SK-N-SH treated with all-trans-retinoic acid at 6 μM for 48 hours (cell line): ENCODE data around the gene CPVL.

ENCODE experiments used
- CSDC2 ChIP-seq: fragments of 250-450 bp; sonication (Bioruptor Pico); IDR thresholded peaks from 2 replicates; pipeline ENCODE4 v1.5.0; 2020; ENCODE audit warnings: mild to moderate bottlenecking, moderate library complexity
- PPARA ChIP-seq: fragments of 250-450 bp; sonication (Bioruptor Pico); IDR thresholded peaks from 2 replicates; pipeline ENCODE4 v1.5.0; 2020; ENCODE audit warnings: mild to moderate bottlenecking, borderline replicate concordance
- RARB ChIP-seq: fragments of 250-450 bp; sonication (Bioruptor Pico); IDR thresholded peaks from 2 replicates; pipeline ENCODE4 v1.8.0; 2021; ENCODE audit warnings: mild to moderate bottlenecking, moderate library complexity
- SNAI2 ChIP-seq: fragments of 250-450 bp; sonication (Bioruptor Pico); IDR thresholded peaks from 2 replicates; pipeline ENCODE4 v1.5.0; 2020; ENCODE audit warnings: mild to moderate bottlenecking, moderate library complexity
- TCF4 ChIP-seq: fragments of 250-450 bp; sonication (Bioruptor Pico); IDR thresholded peaks from 2 replicates; pipeline ENCODE4 v1.8.0; 2021; ENCODE audit warnings: mild to moderate bottlenecking, moderate library complexity, borderline replicate concordance
- ZFP30 ChIP-seq: fragments of 450-650 bp; formaldehyde crosslinking; IDR thresholded peaks from 2 replicates; pipeline ENCODE4 v1.5.0; 2022; ENCODE audit warnings: mild to moderate bottlenecking, moderate library complexity
- TF ChIP-seq, protein P1 (sequence below): fragments of 250-450 bp; sonication (Bioruptor Pico); IDR thresholded peaks from 2 replicates; pipeline ENCODE4 v1.8.0; 2020; ENCODE audit warnings: mild to moderate bottlenecking, moderate library complexity, borderline replicate concordance
- TF ChIP-seq, protein P2 (sequence below): fragments of 250-450 bp; sonication (Bioruptor Pico); IDR thresholded peaks from 2 replicates; pipeline ENCODE4 v1.5.1; 2020; ENCODE audit warnings: low read depth, mild to moderate bottlenecking, moderate library complexity

DNA sequence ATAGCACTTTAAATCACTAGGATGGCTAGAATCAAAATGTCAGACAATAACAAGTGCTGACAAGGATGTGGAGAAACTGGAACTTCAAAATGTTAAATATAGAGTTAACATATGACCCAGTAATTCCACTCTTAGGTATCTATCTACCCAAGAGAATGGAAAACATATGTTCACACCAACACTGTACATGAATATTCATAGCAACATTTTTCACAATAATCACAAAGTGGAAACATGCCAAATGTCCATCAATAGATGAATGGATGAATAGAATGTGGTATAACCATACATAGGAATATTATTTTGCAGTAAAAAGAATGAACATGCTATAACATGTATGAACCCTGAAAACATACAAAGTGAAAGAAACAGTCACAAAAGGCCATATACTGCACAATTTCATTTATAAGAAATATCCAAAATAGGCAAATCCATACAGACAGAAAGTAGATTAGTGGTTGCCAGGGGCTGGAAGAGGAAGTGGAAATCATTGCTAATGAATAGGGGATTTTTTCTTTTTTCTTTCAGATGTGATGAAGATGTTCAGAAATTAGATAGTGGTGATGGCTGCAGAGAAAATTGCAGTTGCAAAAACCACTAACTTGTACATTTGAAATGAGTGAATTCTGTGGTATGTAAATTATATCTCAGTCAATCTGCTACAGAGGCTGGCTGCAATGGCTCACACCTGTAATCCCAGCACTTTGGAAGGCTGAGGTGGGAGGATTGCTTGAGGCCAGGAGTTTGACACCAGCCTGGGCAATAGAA, 93.0 kb downstream of the CPVL start:
- TF ChIP-seq SNAI2 (CRISPR knock-in tag) (no peak), TCF4 (CRISPR knock-in tag) (no peak), ZFP30 (CRISPR knock-in tag) (no peak), PPARA (no peak), CSDC2 (no peak), RARB (CRISPR knock-in tag) (no peak)
- TF ChIP-seq, protein P1, sequence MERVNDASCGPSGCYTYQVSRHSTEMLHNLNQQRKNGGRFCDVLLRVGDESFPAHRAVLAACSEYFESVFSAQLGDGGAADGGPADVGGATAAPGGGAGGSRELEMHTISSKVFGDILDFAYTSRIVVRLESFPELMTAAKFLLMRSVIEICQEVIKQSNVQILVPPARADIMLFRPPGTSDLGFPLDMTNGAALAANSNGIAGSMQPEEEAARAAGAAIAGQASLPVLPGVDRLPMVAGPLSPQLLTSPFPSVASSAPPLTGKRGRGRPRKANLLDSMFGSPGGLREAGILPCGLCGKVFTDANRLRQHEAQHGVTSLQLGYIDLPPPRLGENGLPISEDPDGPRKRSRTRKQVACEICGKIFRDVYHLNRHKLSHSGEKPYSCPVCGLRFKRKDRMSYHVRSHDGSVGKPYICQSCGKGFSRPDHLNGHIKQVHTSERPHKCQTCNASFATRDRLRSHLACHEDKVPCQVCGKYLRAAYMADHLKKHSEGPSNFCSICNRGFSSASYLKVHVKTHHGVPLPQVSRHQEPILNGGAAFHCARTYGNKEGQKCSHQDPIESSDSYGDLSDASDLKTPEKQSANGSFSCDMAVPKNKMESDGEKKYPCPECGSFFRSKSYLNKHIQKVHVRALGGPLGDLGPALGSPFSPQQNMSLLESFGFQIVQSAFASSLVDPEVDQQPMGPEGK (CRISPR knock-in tag), result no peak
- TF ChIP-seq, protein P2, sequence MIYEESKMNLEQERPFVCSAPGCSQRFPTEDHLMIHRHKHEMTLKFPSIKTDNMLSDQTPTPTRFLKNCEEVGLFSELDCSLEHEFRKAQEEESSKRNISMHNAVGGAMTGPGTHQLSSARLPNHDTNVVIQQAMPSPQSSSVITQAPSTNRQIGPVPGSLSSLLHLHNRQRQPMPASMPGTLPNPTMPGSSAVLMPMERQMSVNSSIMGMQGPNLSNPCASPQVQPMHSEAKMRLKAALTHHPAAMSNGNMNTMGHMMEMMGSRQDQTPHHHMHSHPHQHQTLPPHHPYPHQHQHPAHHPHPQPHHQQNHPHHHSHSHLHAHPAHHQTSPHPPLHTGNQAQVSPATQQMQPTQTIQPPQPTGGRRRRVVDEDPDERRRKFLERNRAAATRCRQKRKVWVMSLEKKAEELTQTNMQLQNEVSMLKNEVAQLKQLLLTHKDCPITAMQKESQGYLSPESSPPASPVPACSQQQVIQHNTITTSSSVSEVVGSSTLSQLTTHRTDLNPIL, result no peak
